ENCODE data around the gene JPT1.

GRCh38 chr17:75176625-75177024 lies 22.3 kb upstream of the JPT1 start:
- TF ChIP-seq, protein P1, sequence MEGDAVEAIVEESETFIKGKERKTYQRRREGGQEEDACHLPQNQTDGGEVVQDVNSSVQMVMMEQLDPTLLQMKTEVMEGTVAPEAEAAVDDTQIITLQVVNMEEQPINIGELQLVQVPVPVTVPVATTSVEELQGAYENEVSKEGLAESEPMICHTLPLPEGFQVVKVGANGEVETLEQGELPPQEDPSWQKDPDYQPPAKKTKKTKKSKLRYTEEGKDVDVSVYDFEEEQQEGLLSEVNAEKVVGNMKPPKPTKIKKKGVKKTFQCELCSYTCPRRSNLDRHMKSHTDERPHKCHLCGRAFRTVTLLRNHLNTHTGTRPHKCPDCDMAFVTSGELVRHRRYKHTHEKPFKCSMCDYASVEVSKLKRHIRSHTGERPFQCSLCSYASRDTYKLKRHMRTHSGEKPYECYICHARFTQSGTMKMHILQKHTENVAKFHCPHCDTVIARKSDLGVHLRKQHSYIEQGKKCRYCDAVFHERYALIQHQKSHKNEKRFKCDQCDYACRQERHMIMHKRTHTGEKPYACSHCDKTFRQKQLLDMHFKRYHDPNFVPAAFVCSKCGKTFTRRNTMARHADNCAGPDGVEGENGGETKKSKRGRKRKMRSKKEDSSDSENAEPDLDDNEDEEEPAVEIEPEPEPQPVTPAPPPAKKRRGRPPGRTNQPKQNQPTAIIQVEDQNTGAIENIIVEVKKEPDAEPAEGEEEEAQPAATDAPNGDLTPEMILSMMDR (conservative IDR thresholded peaks at IDR 0.05 in 1 of 2, IDR thresholded peaks at IDR 0.05 in 1 of 2; ENCODE audit: extremely low read depth in 1 of 2, insufficient read depth in 1 of 2, low read depth in 1 of 2, low read length in 2 of 2), result no peak
- no peak for TF ChIP-seq EZH2 (IDR thresholded peaks at IDR 0.05; ENCODE audit: borderline replicate concordance, low read length)
